PFSK-1 (cell line): Measurements from ENCODE around the gene BPHL.

ENCODE experiments used
- FOXP2 ChIP-seq: optimal IDR thresholded peaks from 2 replicates; pipeline ENCODE3; 2011; ENCODE audit warnings: borderline replicate concordance, control low read depth, inconsistent platforms; ENCODE audit not compliant: insufficient read depth; ENCODE audit errors: extremely low read length, extremely low read depth
- POLR2AphosphoS5 ChIP-seq: IDR thresholded peaks from 2 replicates; pipeline ENCODE4 v1.6.1; 2012; ENCODE audit warnings: low read depth, mild to moderate bottlenecking, control low read depth, low read length, moderate library complexity
- REST ChIP-seq, 2 experiments: IDR thresholded peaks; 2 replicates each; pipeline versions ENCODE4 v1.6.1 to v1.8.0; 2011 to 2012; ENCODE audit warnings: low read depth in 2 of 2, low read length in 2 of 2, control low read depth in 1 of 2, inconsistent platforms in 1 of 2, mild to moderate bottlenecking in 1 of 2, moderate library complexity in 1 of 2; ENCODE audit not compliant: insufficient read depth in 1 of 2
- SIN3A ChIP-seq: IDR thresholded peaks from 2 replicates; pipeline ENCODE4 v1.6.1; 2012; ENCODE audit warnings: mild to moderate bottlenecking, low read length, moderate library complexity, borderline replicate concordance; ENCODE audit not compliant: insufficient read depth
- TAF1 ChIP-seq: IDR thresholded peaks from 2 replicates; pipeline ENCODE4 v1.6.1; 2012; ENCODE audit warnings: low read length, control low read depth, borderline replicate concordance; ENCODE audit not compliant: insufficient read depth

The BPHL gene

DNA sequence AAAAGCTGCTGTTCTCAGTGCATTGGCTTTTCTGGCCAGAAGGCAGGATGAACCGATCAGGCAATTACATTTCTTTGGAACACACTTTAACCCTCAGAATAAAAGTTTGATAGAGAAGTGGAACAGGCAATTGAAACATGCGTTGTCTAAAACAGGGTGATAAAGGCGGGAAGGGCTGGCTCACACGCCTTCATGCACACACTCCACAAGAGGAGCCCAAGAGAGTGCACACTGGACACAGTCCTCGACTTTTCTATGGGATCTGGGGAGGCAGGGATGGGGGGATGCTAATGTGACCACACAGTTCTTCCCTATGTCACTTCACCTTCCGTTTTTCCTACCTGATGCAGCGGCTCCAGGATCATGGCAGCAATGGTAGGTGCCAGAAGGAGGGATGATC, 69.8 kb downstream of the BPHL start:
- TF ChIP-seq TAF1 (no peak), SIN3A (no peak), FOXP2 (no peak), REST (IDR thresholded peaks at IDR 0.05; ENCODE audit: insufficient read depth in 1 of 2, low read depth in 2 of 2, low read length in 2 of 2) (no peak), POLR2AphosphoS5 (no peak)

GRCh38 chr6:3190056-3190455, 71.5 kb downstream of the BPHL start:
- TF ChIP-seq FOXP2 (no peak), POLR2AphosphoS5 (no peak), REST (IDR thresholded peaks at IDR 0.05; ENCODE audit: insufficient read depth in 1 of 2, low read depth in 2 of 2, low read length in 2 of 2) (no peak), TAF1 (no peak), SIN3A (no peak)

DNA sequence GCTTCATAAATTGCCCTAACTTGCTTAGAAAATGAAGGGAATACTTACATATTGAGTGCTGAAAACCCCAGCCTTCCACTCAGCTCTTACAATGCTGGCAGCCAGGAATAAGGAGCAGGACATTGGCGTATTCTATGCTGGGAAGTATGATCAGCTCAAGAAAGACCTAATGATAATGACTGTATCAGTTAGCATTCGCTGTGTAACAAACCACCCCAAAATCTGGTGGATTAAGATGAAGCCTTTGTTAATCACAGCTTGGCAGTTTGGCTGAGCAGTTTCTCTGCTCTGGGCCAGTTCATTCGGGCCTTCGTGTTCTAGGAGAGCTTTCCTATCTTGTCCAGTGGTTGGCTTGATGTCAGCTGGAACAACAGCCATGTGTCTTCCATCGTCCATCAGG, 72.3 kb downstream of the BPHL start:
- no peak for TF ChIP-seq FOXP2
- no peak for TF ChIP-seq SIN3A
- no peak for TF ChIP-seq TAF1
- no peak for TF ChIP-seq REST (IDR thresholded peaks at IDR 0.05; ENCODE audit: insufficient read depth in 1 of 2, low read depth in 2 of 2, low read length in 2 of 2)
- TF ChIP-seq POLR2AphosphoS5 = no peak

DNA sequence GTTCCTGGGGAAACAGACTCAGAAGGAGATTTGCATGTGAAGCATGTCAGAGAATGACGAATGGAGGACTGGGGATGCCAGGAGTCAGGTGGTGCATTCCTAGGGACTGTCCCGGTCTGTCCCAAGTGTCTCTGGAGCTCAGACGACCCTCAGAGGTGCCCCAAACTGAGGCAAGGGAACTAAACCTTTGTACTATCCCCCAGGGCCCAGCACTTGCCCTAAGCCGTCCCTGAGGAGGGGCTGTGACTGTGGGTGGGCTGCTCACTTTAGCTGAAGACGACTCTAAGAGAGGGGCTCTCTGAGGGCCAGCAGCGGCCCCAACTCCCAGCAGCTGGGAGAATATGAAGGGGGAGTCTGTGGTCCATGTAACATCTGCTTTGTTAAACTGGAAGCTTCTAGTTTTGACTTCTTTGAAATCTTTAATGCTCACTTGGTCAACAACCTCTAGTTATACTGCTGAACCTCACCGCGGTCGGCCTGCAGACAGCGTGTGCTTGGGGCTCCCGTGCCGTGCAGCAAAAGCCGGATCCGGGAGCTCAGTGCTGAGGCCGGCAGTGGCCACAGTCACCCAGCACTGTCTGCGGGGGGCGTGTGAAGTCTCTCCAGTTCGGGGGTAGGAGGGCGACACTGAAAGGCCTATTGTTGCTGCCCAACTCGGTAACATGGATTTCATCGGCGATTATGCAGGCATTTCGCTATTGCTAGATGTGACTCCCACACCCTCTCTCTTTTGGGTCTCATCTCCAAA, 74.8 kb downstream of the BPHL start:
- TF ChIP-seq FOXP2 (no peak), POLR2AphosphoS5 (no peak), REST (IDR thresholded peaks at IDR 0.05; ENCODE audit: insufficient read depth in 1 of 2, low read depth in 2 of 2, low read length in 2 of 2) (no peak)
